ENCODE data around the gene SLC26A9.

DNA sequence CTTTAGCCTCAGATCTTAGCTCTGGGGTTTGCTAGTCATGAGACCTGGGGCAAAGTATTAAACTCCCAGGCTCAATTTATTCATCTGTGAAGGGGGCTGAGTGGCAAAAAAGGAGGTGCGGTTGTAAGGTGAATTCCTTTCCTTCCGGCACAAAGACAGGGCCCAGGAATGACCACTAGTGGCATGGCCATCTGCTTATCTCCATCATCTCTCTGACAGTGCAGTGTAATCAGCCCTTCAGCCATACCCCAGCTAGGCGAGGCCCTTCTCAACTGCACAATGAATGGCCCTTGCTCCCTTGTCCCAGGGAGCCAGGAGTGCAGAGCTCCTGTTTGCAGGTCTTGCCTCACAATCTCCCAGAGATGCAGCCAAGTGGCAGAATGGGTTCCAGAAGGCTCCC, 5.6 kb upstream of the SLC26A9 start:
- TF ChIP-seq EZH2phosphoT487 (IDR thresholded peaks at IDR 0.05; ENCODE audit: insufficient read depth, low read depth): no peak
- no peak for TF ChIP-seq EZH2 (IDR thresholded peaks at IDR 0.05; ENCODE audit: insufficient read depth, poor library complexity, severe bottlenecking)
